ENCODE measurements around the gene HDAC1.

HDAC1 gene

DNA sequence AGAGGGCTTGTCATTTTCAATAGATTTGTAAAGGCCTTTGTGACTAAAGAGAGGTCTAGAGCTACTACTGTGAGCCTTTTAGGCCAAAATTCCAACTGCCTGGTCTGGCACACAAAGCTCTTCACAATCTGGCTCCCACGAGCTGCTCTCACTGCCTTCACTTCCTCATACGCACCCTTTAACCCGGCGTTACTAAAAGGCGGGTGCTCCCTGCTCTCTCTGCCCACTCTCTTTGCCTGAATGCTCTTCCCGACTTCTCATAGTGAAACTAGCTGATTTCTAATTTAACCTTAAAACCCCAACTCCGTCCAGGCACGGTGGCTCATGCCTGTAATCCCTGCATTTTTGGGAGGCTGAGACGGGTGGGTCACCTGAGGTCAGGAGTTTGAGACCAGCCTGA is 88.2 kb downstream of the HDAC1 start:
- DNase-seq = no peak
